IMR-90 (cell line): Measurements from ENCODE around the gene COL5A2.

Experiments
- CEBPB ChIP-seq: IDR thresholded peaks from 2 replicates; pipeline ENCODE4 v1.6.1; 2012; ENCODE audit warnings: low read depth, low read length, improper control_type of control experiment
- CHD1 ChIP-seq: IDR thresholded peaks from 2 replicates; pipeline ENCODE4 v1.6.1; 2012; ENCODE audit warnings: low read depth, low read length, improper control_type of control experiment
- MAFK ChIP-seq: IDR thresholded peaks from 2 replicates; pipeline ENCODE4 v1.6.1; 2012; ENCODE audit warnings: low read depth, low read length, improper control_type of control experiment
- POLR2A ChIP-seq: IDR thresholded peaks from 2 replicates; pipeline ENCODE4 v1.6.1; 2012; ENCODE audit warnings: mild to moderate bottlenecking, low read depth, low read length
- RAD21 ChIP-seq: IDR thresholded peaks from 2 replicates; pipeline ENCODE4 v1.6.1; 2012; ENCODE audit warnings: low read length, improper control_type of control experiment
- RFX5 ChIP-seq: IDR thresholded peaks from 2 replicates; pipeline ENCODE4 v1.8.0; 2012; ENCODE audit warnings: low read depth, mild to moderate bottlenecking, low read length, moderate library complexity
- TF ChIP-seq, protein P1 (sequence below): conservative IDR thresholded peaks from 2 replicates; pipeline ENCODE4 v1.5.1; 2012; ENCODE audit warnings: mild to moderate bottlenecking, low read depth, low read length, improper control_type of control experiment
- TF ChIP-seq, protein P2 (sequence below): fragments of 150-350 bp; IDR thresholded peaks from 2 replicates; pipeline ENCODE4 v1.6.1; 2017; ENCODE audit warnings: mild to moderate bottlenecking, antibody characterized with exemption, low read length, low read depth

- TF ChIP-seq, protein P1, sequence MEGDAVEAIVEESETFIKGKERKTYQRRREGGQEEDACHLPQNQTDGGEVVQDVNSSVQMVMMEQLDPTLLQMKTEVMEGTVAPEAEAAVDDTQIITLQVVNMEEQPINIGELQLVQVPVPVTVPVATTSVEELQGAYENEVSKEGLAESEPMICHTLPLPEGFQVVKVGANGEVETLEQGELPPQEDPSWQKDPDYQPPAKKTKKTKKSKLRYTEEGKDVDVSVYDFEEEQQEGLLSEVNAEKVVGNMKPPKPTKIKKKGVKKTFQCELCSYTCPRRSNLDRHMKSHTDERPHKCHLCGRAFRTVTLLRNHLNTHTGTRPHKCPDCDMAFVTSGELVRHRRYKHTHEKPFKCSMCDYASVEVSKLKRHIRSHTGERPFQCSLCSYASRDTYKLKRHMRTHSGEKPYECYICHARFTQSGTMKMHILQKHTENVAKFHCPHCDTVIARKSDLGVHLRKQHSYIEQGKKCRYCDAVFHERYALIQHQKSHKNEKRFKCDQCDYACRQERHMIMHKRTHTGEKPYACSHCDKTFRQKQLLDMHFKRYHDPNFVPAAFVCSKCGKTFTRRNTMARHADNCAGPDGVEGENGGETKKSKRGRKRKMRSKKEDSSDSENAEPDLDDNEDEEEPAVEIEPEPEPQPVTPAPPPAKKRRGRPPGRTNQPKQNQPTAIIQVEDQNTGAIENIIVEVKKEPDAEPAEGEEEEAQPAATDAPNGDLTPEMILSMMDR, result no peak
- TF ChIP-seq POLR2A (no peak), RAD21 (no peak), RFX5 (no peak), CHD1 (no peak), CEBPB (no peak), MAFK (no peak)
- TF ChIP-seq, protein P2, sequence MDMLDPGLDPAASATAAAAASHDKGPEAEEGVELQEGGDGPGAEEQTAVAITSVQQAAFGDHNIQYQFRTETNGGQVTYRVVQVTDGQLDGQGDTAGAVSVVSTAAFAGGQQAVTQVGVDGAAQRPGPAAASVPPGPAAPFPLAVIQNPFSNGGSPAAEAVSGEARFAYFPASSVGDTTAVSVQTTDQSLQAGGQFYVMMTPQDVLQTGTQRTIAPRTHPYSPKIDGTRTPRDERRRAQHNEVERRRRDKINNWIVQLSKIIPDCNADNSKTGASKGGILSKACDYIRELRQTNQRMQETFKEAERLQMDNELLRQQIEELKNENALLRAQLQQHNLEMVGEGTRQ, result no peak
These were observed 96.5 kb downstream of the COL5A2 start for GRCh38 chr2:189083106-189083505.
